Measurements from ENCODE around the gene TMEM108. TPM values are rescaled to one million over a fixed set of nuclear protein-coding genes. Genes with fewer than 3 reads are reported as not detected.

TMEM108 gene
- total RNA-seq, 1 experiment from 2014 or later = not detected

- intact Hi-C loops (cut with micrococcal nuclease; ENCODE audit: unreplicated experiment) = no loop called here
- Histone ChIP-seq H3K9me3 (no peaks in the 10 kb centered on the region), H3K4me3 (ENCODE audit: low read depth, low read length) (no peak overlapping the region), H3K27me3 (replicated peaks; ENCODE audit: control insufficient read depth, insufficient read depth, low read length) (no peaks in the 10 kb centered on the region), H3K36me3 (ENCODE audit: control insufficient read depth, insufficient read depth, low read length) (no peaks in the 10 kb centered on the region), H3K4me1 (peaks cover 6% of the 10 kb centered on the region; the same call in 1 of the 2 replicates)
- DNase-seq = no peak
- H3K4me3 Mint-ChIP-seq (ENCODE audit: unreplicated experiment) = no peak overlapping the region
- no peaks in the 10 kb centered on the region for H3K36me3 Mint-ChIP-seq (ENCODE audit: insufficient read depth, unreplicated experiment)
- ChIA-PET CTCF (interaction anchor here (1.0 kb wide), 1 partner anchor 241 kb away, joined by 3 read pairs; no protein-coding TSS in a partner anchor), POLR2A (no interaction called here)
- H3K27ac Mint-ChIP-seq (ENCODE audit: unreplicated experiment) = no peak overlapping the region
- no TSS peak for BruUV-seq (replicated peaks)
- H3K9me3 Mint-ChIP-seq (ENCODE audit: unreplicated experiment) = no peaks in the 10 kb centered on the region
- no peak for TF ChIP-seq CTCF (IDR thresholded peaks at IDR 0.05; ENCODE audit: insufficient read depth in 1 of 2, low read depth in 1 of 2, low read length in 1 of 2, severe bottlenecking in 1 of 2, unreplicated experiment in 1 of 2)
- peaks cover 15% of the 10 kb centered on the region for H3K27me3 Mint-ChIP-seq (ENCODE audit: insufficient read depth, unreplicated experiment)
- no peaks in the 10 kb centered on the region for H3K4me1 Mint-ChIP-seq (ENCODE audit: low read depth, unreplicated experiment)
These were observed 244.0 kb downstream of the TMEM108 start for GRCh38 chr3:133282236-133282635.

GRCh38 chr3:133283958-133284807 is 246.0 kb downstream of the TMEM108 start:
- Mint-ChIP-seq H3K4me1 (ENCODE audit: low read depth, unreplicated experiment) (no peaks in the 10 kb centered on the region), H3K9me3 (ENCODE audit: unreplicated experiment) (no peaks in the 10 kb centered on the region), H3K36me3 (ENCODE audit: insufficient read depth, unreplicated experiment) (no peaks in the 10 kb centered on the region), H3K4me3 (ENCODE audit: unreplicated experiment) (no peak overlapping the region), H3K27ac (ENCODE audit: unreplicated experiment) (no peak overlapping the region), H3K27me3 (ENCODE audit: insufficient read depth, unreplicated experiment) (peaks cover 15% of the 10 kb centered on the region)
- no peak for DNase-seq
- no peak overlapping the region for H3K4me3 ChIP-seq (ENCODE audit: low read depth, low read length)
- ChIA-PET POLR2A (no interaction called here), CTCF (no interaction called here)
- no peaks in the 10 kb centered on the region for H3K4me1 ChIP-seq
- no peaks in the 10 kb centered on the region for H3K9me3 ChIP-seq
- no peaks in the 10 kb centered on the region for H3K36me3 ChIP-seq (ENCODE audit: control insufficient read depth, insufficient read depth, low read length)
- intact Hi-C loops (cut with micrococcal nuclease; ENCODE audit: unreplicated experiment) = no loop called here
- TF ChIP-seq CTCF (IDR thresholded peaks at IDR 0.05; ENCODE audit: insufficient read depth in 1 of 2, low read depth in 1 of 2, low read length in 1 of 2, severe bottlenecking in 1 of 2, unreplicated experiment in 1 of 2) = no peak
- no peaks in the 10 kb centered on the region for H3K27me3 ChIP-seq (replicated peaks; ENCODE audit: control insufficient read depth, insufficient read depth, low read length)
- no TSS peak for BruUV-seq (replicated peaks)

GRCh38 chr3:133289322-133289721 is 251.1 kb downstream of the TMEM108 start:
- no peak for DNase-seq
- no peaks in the 10 kb centered on the region for H3K9me3 Mint-ChIP-seq (ENCODE audit: unreplicated experiment)
- no peaks in the 10 kb centered on the region for H3K9me3 ChIP-seq
- H3K4me1 Mint-ChIP-seq (ENCODE audit: low read depth, unreplicated experiment) = no peaks in the 10 kb centered on the region
- H3K27ac Mint-ChIP-seq (ENCODE audit: unreplicated experiment) = no peak overlapping the region
- intact Hi-C loops (cut with micrococcal nuclease; ENCODE audit: unreplicated experiment) = no loop called here
- peaks cover 16% of the 10 kb centered on the region for H3K27me3 Mint-ChIP-seq (ENCODE audit: insufficient read depth, unreplicated experiment)
- no peak overlapping the region for H3K4me3 ChIP-seq (ENCODE audit: low read depth, low read length)
- no peaks in the 10 kb centered on the region for H3K36me3 ChIP-seq (ENCODE audit: control insufficient read depth, insufficient read depth, low read length)
- CTCF ChIA-PET = no interaction called here
- H3K36me3 Mint-ChIP-seq (ENCODE audit: insufficient read depth, unreplicated experiment) = no peaks in the 10 kb centered on the region
- no TSS peak for BruUV-seq (replicated peaks)
- POLR2A ChIA-PET = no interaction called here
- H3K4me1 ChIP-seq = no peaks in the 10 kb centered on the region
- no peak for TF ChIP-seq CTCF (IDR thresholded peaks at IDR 0.05; ENCODE audit: insufficient read depth in 1 of 2, low read depth in 1 of 2, low read length in 1 of 2, severe bottlenecking in 1 of 2, unreplicated experiment in 1 of 2)
- H3K4me3 Mint-ChIP-seq (ENCODE audit: unreplicated experiment) = no peak overlapping the region
- no peaks in the 10 kb centered on the region for H3K27me3 ChIP-seq (replicated peaks; ENCODE audit: control insufficient read depth, insufficient read depth, low read length)

All from Caco-2 (cell line).